T follicular helper cell (primary cell): Measurements from ENCODE around the gene PEAK3.
A peak's percentile ranks its signal among the peaks of the same experiment; 100 is the strongest.

Experiments
- DNase-seq: peaks from one replicate; pipeline ENCODE4 v3.0.0-alpha.2; 2020; ENCODE audit warnings: low read depth

Gene PEAK3

DNA sequence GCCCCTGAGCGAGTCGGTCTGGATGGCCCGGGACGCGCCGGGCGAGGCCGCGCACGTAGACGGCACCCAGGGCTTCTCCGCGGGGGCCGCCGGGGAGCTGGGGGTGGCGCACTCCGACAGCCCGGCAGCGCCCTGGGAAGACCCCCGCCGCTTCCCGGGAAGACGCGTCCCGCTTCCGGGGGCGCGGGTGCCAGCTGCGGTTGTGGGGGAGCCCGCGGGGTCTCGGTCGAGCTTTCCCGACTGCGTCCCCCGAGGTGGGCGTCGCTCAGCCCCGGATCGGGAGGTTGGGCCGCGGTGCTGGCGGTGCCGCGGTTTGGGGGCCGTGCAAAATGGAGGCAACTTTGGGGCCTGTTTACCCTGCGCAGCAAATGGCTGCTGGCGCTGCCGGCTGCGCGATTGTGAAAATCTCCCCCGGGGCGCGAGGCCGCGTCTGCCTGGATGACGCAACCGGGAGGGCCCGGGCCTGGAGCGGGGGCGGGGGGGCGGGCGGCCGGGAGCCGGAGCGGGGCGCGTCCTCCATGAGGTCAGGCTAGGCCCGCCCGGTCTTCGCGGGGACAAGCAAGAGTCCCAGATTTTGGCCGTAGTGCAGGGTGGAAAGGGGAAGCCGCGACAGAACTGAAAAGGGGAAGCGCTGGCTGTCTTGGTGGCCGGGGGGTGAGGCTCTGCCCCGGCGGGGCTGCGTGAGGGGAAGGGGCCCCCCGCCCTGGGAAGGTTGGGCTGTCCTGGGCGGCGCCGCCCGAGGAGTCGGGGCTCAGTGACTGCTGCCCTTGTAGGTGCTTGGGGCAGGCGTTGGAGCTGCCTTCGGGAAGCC, 11.3 kb downstream of the PEAK3 start:
- DNase-seq, result peak; percentile 62

DNA sequence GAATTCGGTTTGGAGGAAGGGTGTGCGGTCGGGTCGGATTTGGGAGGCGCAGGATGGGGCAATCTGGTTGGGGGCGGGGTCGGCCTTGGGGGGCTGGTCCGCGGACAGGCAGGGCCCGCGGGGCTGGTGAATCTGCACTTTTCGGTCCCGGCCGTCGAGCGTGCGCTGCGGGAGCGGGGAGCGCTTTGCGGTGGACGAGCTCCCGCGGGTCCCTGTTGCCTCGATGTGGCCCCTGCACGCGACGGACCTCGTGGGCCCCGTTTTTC, 11.9 kb downstream of the PEAK3 start:
- no peak for DNase-seq

DNA sequence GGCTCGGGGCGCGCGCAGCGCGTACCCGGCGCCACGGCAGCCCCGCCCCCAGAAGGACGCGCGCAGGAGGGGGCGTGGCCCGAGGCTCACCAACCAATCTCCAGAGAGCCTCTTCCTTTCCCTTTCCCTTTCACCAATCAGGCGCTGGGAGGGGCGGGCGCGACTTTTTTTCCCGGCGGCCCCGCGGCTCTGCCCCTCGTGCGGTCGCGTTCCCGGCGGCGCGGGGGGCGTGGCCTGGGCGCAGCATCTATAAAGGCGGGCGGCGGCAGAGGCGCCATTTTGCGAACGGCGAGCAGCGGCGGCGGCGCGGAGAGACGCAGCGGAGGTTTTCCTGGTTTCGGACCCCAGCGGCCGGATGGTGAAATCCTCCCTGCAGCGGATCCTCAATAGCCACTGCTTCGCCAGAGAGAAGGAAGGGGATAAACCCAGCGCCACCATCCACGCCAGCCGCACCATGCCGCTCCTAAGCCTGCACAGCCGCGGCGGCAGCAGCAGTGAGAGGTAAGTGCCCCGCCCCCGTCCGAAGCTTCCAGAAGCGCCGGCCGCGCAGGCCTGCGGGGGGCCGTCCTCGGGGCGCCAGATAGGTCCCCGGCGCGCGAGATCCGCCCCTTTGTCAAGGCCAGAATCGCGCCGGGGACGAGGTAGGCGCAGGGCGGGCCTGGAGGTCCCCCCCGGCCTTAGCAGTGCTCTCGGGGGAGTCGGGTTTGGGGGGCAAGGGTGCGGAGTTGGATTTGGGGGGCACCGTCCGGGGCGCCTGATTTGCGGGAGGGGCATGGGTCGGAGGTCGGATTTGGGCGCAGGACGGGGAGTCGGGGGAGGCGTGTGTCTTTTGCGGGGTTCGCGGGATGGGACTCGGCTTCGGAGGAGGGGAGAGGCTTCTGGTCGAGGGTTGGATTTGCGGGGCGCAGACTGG, 12.5 kb downstream of the PEAK3 start:
- peak; percentile 99 for DNase-seq

DNA sequence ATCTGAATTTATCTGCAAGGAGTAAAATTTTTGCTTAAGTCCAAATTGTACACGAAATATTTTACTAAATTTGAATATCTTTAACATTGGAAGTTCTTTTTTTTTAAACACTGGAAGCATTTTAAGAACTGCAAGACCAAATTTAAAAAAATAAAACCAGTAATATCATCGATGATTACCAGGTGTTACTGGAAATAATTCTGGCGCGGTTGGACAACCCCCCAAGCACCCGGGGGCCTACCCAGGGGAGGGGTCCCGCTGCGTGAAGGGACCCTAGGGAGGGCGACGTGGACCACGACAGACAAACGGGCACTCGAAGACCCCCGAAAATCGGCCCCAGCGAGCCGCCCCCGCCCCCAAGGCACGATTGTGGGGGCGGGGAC, 13.1 kb downstream of the PEAK3 start:
- no peak for DNase-seq

DNA sequence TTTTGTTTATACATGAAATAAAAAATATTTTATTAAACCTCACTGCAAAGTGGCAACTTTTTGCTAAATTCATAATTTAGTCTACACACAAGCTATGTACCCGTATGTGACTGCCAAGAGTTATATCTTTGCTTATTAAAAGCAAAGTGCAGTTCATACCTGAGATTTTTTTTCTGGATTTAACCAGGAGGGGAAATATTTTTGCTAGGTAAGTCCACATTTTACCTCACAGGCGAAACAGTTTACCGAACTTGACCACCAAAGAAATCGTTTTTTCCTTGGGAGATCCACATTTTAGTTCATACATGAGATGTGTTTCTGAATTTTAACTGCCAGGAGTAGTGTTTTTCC, 13.5 kb downstream of the PEAK3 start:
- no peak for DNase-seq

DNA sequence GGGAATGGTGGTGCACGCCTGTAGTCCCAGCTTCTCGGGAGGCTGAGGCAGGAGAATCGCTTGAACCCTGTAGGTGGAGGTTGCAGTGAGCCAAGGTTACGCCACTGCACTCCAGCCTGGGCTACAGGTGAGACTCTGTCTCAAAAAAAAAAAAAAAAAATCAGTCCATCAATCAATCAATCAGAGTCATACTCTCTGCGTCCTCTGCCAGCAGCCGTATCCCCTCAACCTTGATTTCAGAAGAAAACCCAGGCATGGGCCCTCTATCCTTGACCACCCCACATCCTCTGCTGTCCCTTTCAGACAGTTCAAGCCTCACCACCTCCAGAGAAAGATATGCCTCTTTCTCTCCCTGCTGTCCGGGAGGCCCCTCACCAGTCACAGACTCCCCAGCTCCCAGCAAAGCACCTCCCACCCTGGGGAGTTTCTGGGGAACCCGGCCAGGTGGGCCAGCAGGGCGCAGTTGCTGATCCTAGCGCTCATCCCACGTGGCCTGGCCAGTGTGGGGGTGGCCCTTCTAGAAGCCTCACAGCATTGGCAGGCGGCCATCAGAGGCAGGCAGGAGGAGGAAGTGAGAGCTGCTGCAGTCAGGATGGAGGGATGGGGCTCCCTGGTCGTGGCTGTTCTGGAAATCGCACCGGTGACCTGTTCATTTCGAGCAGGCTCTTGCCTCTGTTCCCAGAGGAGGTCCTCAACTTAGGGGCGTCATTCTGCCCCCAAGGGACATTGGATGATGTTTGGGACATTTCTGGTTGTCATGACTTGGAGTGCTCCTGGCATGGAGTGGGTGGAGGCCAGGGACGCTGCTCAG, 15.6 kb downstream of the PEAK3 start:
- DNase-seq, result no peak

DNA sequence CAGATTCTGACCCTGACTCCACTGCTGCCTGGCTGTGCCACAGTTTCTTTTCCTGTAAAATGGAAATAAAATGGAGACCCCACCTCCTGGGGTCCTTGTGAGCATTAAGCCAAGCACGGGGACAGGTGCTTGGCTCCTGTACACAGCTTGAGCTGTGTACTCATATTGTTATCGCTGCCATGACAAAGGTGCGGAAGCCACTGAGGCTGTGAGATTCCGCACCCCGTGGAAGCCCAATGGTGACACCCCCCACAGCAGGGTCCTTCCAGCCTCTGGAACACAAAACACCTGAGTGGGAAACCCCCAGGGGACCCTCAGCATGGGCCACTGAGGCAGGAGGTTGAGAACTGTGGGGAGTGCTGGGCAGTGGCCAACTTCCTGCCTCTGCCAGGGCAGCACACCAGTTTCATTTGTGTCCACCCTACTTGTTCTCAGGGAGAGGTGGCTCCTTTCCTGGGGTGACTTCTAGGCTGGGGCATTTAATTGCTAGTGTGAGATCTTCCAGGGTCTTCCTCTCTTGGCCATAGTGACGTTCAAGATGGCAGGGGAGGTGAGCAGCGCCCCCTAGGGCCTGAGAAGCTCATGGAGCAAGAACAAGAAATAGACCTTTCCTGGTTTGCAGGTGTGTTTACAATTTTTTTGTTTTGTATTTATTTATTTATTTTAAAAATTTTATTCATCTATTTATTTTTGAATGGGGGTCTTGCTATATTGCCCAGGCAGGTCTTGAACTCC, 20.4 kb downstream of the PEAK3 start:
- no peak for DNase-seq

DNA sequence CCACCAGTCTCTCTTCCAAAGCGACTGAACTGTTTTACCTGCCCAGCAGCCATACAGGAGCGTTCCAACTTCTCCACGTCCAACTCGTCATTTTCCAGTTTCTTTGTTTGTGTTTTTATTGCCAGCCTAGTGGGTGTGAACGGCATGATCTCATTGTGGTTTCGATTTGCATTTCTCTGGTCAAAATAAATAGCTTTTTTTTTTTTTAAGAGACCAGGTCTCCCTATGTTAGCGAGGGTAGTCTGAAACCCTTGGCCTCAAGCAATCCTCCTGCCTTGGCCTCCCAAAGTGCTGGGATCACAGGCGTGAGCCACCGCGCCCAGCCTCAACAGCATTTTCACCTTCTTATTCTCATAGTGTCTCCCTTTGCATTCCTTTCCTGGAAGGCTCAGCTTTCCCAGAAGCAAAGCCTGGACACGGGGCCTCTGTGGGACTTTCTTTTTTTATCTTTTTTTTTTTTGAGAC, 21.6 kb downstream of the PEAK3 start:
- DNase-seq, result no peak

DNA sequence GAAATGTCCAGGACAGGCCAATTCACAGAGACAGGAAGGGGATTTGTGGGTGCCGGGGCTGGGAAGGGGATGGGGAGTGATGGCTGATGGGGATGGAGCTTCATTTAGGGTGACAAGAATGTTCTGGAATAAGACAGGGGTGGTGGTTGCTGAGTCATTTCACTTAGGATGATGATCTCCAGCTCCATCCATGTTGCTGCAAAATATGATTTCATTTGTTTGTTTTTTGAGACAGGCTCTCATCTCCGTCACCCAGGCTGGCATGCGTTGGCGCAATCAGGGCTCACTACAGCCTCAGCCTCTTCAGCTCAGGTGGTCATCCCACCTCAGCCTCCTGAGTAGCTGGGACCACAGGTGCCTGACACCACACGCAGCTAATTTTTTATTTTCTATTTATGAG, 22.6 kb downstream of the PEAK3 start:
- DNase-seq, result no peak

DNA sequence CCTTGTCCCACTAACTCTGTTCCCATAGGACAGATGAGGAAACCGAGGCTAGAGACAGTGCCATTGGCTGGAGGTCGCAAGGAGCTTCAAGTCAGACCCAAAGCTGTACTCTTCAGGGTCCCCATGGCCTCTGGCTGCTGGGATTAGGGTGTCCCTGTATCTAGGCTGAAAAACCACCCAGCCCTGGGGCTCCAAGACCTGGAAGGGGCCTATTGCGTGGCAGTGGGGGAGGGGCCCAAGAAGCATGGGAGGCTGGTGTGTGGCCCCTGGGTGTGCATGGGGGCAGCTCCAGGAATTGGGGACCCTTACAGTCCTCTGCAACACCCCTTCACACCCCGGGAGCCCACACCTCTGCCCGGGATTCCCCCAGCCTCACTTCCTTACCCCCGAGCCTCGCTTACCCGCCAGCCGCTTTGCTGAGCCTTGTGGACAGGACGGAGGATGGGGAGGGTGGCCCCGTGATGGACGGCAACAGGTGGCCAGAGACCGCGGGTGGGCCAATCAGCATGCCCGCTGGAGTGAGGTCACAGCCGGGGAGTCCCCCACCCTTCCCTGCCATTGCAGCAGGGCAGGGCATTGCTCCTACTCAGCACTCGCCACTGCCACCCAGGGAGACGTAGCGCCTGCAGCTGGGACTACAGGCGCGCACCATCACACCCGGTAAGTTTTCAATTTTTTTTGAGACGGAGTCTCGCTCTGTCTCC, 25.8 kb downstream of the PEAK3 start, which contains the start of gene JSRP1:
JSRP1 (minus strand) TSS at position 436 of the 704 bp plus-strand sequence. CDS start 1,103 bp downstream, outside the sequence.
- no peak for DNase-seq

DNA sequence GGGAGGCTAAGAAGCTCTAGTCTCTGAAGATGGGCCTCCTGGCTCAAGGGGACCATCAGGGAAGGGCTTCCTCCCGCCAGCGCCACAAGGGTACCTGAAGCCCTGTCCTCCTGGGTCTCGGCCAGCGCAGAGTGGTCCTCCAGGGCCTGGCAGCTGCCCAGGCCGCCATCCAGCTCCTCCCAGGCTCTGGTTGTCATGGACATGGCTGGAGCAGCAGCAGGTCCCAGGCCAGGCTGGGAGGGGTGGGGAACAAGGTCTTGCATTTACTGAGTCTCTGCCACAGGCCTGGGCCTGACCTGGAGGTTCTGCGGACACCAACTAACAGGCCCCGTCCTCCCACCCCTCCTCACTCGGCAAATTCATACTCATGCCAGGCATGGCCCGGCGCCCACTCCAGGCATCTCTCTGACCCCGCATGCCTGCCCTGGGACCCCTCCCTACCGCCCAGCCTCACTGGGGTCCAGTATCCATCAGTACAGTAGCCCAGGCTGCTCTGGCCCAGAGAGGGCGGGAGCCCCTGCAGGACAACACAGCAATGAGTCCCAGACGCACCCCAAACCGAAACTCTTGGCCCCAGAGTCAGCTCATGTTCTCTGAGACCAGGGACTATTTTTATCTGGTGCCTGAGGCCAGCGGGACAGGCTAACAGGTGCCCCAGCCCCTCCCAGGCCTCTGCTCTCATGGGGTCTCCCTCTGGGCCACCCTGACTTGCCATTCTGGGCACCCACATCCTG, 26.7 kb downstream of the PEAK3 start:
- DNase-seq, result no peak

DNA sequence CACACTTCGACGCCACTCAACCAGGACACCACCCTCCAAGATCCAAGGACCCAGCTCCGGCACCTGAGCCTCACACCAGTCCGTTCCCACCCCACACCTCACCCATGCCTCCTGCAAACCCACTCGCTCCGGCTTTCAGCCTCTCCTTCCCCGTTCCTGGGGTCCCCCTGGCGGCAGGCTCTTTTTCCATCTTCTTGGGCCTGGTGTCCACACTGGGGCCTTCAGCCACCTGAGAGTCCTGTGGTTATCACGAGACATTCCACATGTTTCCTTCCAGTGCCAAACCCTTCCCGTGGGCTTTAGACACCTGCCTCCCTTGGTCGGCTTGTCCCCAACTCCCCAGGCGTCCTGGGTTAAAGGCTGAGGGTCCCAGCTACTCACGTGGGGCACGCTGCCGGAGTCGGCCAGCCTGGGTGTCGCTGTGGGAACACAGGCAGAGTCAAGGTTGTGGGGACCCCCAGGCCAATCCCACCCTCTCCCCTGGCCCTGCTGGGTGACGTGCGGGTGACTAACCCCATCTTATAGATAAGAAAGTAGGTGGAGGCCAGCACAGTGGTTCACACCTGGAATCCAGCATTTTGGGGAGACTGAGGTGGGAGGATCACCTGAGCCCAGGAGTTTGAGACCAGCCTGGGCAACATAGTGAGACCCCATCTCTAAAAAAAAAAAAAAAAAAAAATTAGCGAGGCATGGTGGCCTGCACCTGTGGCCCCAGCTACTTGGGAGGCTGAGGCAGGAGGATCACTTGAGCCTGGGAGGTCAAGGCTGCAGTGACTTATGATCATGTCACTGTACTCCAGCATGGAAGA, 27.7 kb downstream of the PEAK3 start:
- DNase-seq, result no peak

DNA sequence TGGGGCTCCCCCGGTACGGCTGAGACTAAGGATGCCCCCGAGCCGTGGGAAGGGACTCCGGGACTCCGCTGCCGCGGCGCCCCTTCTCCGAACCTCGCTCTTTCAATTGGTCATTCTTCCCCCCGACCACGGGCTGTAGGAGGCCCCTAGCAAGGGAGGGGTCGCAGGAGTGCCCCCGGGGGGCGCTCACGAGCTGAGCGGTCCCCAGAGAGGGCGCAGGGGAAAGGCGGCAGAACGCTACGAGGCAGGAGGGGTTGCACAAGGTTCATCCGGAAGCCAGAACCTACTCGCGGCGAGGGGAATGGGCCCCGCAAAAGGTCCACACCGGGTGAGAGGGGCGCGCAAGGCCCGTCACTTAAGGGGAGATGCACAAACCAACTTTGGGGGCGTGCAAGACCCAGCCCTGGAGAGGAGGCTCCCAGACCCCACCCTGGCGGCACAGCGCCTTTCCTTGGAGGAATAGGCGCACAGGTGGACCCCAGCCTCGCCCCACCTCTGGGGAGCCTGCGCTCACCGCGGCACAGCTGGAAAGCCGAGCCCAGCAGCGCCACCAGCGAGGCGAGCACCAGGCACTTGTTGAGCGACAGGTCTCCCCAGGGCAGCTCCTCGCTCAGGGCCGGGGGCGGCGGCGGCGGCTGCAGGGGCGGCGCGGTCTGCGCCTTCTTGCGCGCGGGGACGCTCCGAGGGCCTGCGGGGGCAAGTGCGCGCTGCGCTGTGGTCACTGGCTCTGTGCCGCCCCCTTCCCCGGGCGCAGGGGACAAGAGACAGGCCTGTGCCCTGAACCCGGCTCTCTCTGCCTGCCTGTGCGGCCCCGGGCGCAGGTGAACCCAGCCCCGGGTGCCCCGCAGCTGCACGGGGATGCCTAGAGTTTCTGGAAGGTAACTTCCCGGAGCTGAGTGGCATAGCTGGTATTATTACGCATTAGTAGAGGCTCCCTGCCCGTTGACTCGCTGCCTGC, 28.6 kb downstream of the PEAK3 start:
- DNase-seq, result no peak

DNA sequence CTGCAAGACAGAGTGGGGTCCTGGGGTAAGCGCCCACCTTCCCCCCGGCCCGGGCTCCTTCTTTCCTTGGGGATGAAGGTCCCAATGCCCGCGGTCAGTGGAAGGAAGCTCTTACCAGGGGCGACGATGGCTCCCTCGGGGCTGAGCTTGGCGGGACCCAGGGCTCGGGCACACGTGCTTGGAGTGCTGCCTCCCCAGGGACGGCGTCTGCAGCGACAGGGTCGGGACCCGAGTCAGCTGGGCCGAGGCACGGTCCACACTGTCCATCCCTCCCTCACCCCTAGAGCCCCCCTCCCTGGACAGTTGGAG, 29.2 kb downstream of the PEAK3 start:
- DNase-seq, result no peak

DNA sequence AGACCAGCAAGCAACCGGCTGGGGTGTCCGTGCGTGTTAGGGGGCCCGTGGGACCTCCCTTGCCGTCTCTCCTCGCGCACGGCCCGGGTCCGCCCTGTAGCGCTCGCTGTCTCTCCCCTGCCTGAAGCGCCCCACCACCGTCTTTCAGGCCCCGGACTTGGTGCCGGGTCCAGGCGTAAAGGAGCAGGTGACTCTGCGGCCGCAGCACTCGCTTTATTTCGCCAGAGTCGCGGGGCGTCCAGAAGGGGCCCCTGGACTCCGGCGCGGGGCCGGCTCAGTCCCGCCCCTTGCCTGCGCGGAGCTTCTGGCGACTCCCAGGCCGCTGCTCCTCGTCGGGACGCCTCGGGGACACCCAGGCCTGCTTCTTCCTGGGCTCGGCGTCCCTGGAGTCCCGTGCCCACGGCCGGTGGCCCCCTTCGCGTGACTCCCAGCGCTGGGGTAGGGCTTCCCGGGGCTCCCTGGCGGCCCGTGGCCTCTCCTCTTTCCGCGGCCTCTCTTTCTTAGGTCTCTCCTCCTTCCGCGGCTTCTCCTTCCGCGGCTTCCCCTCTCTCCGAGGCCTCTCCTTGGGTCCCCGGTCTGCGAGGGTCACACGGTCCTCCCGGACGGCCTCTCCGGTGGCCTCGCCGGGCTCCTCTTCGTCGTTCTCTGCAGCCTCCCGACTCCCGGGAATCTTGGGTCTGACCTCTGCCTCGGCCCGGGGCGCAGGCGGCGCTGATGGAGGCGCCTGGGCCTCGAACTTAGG, 29.7 kb downstream of the PEAK3 start:
- no peak for DNase-seq

DNA sequence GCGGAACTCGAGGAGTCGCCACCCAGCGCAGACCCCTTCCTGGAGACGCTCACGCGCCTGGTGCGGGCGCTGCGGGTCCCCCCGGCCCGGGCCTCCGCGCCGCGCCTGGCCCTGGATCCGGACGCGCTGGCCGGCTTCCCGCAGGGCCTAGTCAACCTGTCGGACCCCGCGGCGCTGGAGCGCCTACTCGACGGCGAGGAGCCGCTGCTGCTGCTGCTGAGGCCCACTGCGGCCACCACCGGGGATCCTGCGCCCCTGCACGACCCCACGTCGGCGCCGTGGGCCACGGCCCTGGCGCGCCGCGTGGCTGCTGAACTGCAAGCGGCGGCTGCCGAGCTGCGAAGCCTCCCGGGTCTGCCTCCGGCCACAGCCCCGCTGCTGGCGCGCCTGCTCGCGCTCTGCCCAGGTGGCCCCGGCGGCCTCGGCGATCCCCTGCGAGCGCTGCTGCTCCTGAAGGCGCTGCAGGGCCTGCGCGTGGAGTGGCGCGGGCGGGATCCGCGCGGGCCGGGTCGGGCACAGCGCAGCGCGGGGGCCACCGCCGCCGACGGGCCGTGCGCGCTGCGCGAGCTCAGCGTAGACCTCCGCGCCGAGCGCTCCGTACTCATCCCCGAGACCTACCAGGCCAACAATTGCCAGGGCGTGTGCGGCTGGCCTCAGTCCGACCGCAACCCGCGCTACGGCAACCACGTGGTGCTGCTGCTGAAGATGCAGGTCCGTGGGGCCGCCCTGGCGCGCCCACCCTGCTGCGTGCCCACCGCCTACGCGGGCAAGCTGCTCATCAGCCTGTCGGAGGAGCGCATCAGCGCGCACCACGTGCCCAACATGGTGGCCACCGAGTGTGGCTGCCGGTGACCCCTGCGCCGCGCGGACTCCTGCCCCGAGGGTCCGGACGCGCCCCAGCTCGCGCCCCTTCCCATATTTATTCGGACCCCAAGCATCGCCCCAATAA, 30.6 kb downstream of the PEAK3 start:
- no peak for DNase-seq

DNA sequence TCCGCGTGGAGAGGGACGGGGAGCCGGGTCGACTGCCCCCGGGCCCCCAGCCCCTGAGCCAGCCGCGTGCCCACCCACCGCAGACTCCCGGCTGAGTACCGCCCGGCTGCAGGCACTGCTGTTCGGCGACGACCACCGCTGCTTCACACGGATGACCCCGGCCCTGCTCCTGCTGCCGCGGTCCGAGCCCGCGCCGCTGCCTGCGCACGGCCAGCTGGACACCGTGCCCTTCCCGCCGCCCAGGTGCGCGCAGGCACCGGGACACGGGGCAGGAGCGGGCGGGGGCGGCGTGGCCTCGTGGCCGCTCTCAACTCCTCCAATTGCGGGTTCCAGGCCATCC, 31.2 kb downstream of the PEAK3 start:
- DNase-seq, result no peak
